CD4-positive, alpha-beta memory T cell (primary cell): ENCODE data around the gene CDK3. TPM values are rescaled to one million over a fixed set of nuclear protein-coding genes. Genes with fewer than 3 reads are reported as not detected.

ENCODE experiments used
- CTCF ChIA-PET: fragments of 350-600 bp; sonication (Branson Sonifier 250); formaldehyde crosslinking; loops from one replicate; lab custom pipeline; 2021; ENCODE audit warnings: inconsistent platforms; ENCODE audit not compliant: partially characterized antibody; lab: Charles Lee
- POLR2A ChIA-PET: fragments of 350-600 bp; sonication (Branson Sonifier 250); formaldehyde crosslinking; loops from one replicate; lab custom pipeline; 2021; ENCODE audit not compliant: partially characterized antibody; lab: Charles Lee
- DNase-seq, 5 donors: peaks; one replicate each; pipeline versions ENCODE4 v3.0.0 to v3.0.0-alpha.2; 2020 to 2022; ENCODE audit warnings: mixed read lengths in 1 of 5
- H3K27ac ChIP-seq: one replicate; pipeline ENCODE4 v1.7.0; 2013; ENCODE audit warnings: low read depth, low read length
- H3K27me3 ChIP-seq: 2 replicates; pipeline ENCODE4 v1.7.0; 2013; ENCODE audit warnings: mild to moderate bottlenecking, low read length, moderate library complexity; ENCODE audit not compliant: insufficient read depth
- H3K36me3 ChIP-seq: 2 replicates; pipeline ENCODE4 v1.7.0; 2013; ENCODE audit warnings: mild to moderate bottlenecking, low read length, moderate library complexity; ENCODE audit not compliant: insufficient read depth
- H3K4me1 ChIP-seq: 2 replicates; pipeline ENCODE4 v1.7.0; 2013; ENCODE audit warnings: mild to moderate bottlenecking, low read length, moderate library complexity; ENCODE audit not compliant: insufficient read depth
- H3K4me3 ChIP-seq, 2 donors: one replicate each; pipeline ENCODE4 v1.7.0; 2013; ENCODE audit warnings: low read length in 2 of 2, mild to moderate bottlenecking in 1 of 2
- H3K9me3 ChIP-seq, 2 donors: one replicate each; pipeline ENCODE4 v1.7.0; 2013; ENCODE audit warnings: low read length in 2 of 2, control low read depth in 1 of 2; ENCODE audit not compliant: control insufficient read depth in 1 of 2
- H3K27ac Mint-ChIP-seq, 7 donors: one replicate each; pipeline ENCODE4 v1.8.0; 2020 to 2021; ENCODE audit warnings: mixed read lengths in 7 of 7, mild to moderate bottlenecking in 6 of 7, inconsistent platforms in 3 of 7, moderate library complexity in 3 of 7
- H3K27me3 Mint-ChIP-seq, 2 donors: one replicate each; pipeline ENCODE4 v1.8.0; 2020 to 2021; ENCODE audit warnings: mixed read lengths in 2 of 2
- H3K36me3 Mint-ChIP-seq, 2 donors: one replicate each; pipeline ENCODE4 v1.8.0; 2020 to 2021; ENCODE audit warnings: mixed read lengths in 2 of 2, inconsistent platforms in 1 of 2, mild to moderate bottlenecking in 1 of 2
- H3K4me1 Mint-ChIP-seq, 4 donors: one replicate each; pipeline ENCODE4 v1.8.0; 2020 to 2021; ENCODE audit warnings: mixed read lengths in 4 of 4, mild to moderate bottlenecking in 1 of 4
- H3K4me3 Mint-ChIP-seq, 8 donors: one replicate each; pipeline ENCODE4 v1.8.0; 2020 to 2021; ENCODE audit warnings: mixed read lengths in 8 of 8, mild to moderate bottlenecking in 7 of 8, moderate library complexity in 6 of 8, inconsistent platforms in 3 of 8
- H3K9me3 Mint-ChIP-seq, 8 donors: one replicate each; pipeline ENCODE4 v1.8.0; 2020 to 2021; ENCODE audit warnings: mixed read lengths in 8 of 8, mild to moderate bottlenecking in 5 of 8, inconsistent platforms in 3 of 8, moderate library complexity in 1 of 8
- intact Hi-C: fragments of 100-400 bp; cut with micrococcal nuclease; formaldehyde crosslinking; loops from one replicate; pipeline ENCODE4 v1.15.1; 2023
- polyA plus RNA-seq, 2 donors: library from polyadenylated mRNA; unstranded; fragments of 300-500 nt; fragmentation: Illumina TruSeq; gene quantifications; one replicate each; pipeline ENCODE4 v1.2.3, GENCODE V29; 2021
- total RNA-seq, 2 experiments: library from RNA; stranded (reverse); gene quantifications; one replicate each; pipeline ENCODE4 v1.2.3, GENCODE V29; 2021

Gene CDK3
- total and polyA plus RNA-seq, 4 experiments from 2014 or later = 1.0 to 9.7 (median 5.4) TPM

DNA sequence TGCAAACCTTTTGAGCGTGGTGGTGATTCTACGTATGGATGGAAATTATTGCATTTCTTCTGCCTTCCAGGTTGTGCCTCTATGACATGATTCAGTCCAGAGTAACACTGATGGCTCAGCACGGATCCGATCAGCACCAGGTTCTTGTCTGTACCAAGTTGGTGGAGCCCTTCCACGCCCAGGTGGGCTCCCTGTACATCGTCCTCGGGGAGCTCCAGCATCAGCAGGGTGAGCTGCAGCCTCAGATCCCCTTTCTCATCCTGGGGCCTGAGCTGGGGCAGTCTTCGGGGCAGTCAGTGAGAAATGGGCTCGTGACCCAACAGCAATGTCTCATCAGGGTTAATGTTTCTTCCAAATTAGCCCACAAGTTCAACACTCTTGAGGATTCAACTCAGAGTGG is 9.3 kb upstream of the CDK3 start:
- Histone ChIP-seq H3K27ac (no peak overlapping the region), H3K27me3 (no peaks in the 10 kb centered on the region), H3K4me1 (peaks cover 1% of the 10 kb centered on the region), H3K9me3 (no peaks in the 10 kb centered on the region), H3K4me3 (no peak overlapping the region), H3K36me3 (peaks cover 3% of the 10 kb centered on the region)
- Mint-ChIP-seq H3K4me3 (no peak overlapping the region), H3K36me3 (peaks cover 5 to 9% of the 10 kb centered on the region in 2 donors), H3K27ac (peak overlapping the region in 1 of 7 donors; percentile 57), H3K4me1 (peaks cover 0 to 7% (median 0%) of the 10 kb centered on the region in 4 donors), H3K27me3 (no peaks in the 10 kb centered on the region), H3K9me3 (no peaks in the 10 kb centered on the region)
- no peak for DNase-seq
- intact Hi-C loops = no loop called here
- ChIA-PET CTCF (interaction anchor here (1.0 kb wide), 1 partner anchor 10 kb away, joined by 3 read pairs; no protein-coding TSS in a partner anchor), POLR2A (interaction anchor here (1.0 kb wide), 1 partner anchor 11 kb away, joined by 3 read pairs; no protein-coding TSS in a partner anchor)

DNA sequence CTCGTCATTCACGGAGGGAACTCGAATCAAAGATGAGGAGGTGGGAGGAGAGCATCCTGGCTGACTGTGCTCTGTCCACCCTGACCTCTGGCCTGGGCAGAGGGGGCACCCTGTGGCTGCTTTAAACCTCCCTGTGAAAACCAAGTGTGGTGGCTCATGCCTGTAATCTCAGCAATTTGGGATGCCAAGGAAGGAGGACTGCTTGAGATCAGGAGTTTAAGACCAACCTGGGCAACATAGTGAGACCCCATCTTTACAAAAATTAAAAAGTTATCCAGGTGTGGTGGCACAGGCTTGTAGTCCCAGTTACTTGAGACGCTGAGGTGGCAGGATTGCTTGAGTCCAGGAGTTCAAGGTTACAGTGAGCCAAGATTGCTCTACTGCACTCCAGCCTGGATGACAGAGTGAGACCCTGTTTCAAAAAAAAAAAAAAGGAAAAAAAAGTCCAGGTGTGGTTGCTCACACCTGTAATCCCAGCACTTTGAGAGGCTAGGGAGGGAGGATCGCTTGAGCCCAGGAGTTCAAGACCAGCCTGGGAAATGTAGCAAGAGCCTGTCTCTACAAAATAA is 5.8 kb upstream of the CDK3 start:
- no peak overlapping the region for H3K4me3 Mint-ChIP-seq
- DNase-seq = no peak
- Histone ChIP-seq H3K4me3 (no peak overlapping the region), H3K36me3 (peaks cover 3% of the 10 kb centered on the region), H3K27ac (no peak overlapping the region), H3K4me1 (peaks cover 14% of the 10 kb centered on the region), H3K27me3 (no peaks in the 10 kb centered on the region), H3K9me3 (no peaks in the 10 kb centered on the region)
- peak overlapping the region in 2 of 7 donors; percentile 31 to 47 for H3K27ac Mint-ChIP-seq
- ChIA-PET CTCF (interaction anchor here (0.9 to 1.7 kb wide), 2 partner anchors 9 to 90 kb away, joined by 4 read pairs; partner anchors contain the start of gene MRPL38), POLR2A (interaction anchor here (1.0 kb wide), 1 partner anchor 89 kb away, joined by 3 read pairs; no protein-coding TSS in a partner anchor)
- H3K4me1 Mint-ChIP-seq = peaks cover 10 to 26% (median 15%) of the 10 kb centered on the region in 4 donors
- intact Hi-C loops = no loop called here
- no peaks in the 10 kb centered on the region for H3K27me3 Mint-ChIP-seq
- H3K36me3 Mint-ChIP-seq = peaks cover 5 to 9% of the 10 kb centered on the region in 2 donors
- no peaks in the 10 kb centered on the region for H3K9me3 Mint-ChIP-seq

DNA sequence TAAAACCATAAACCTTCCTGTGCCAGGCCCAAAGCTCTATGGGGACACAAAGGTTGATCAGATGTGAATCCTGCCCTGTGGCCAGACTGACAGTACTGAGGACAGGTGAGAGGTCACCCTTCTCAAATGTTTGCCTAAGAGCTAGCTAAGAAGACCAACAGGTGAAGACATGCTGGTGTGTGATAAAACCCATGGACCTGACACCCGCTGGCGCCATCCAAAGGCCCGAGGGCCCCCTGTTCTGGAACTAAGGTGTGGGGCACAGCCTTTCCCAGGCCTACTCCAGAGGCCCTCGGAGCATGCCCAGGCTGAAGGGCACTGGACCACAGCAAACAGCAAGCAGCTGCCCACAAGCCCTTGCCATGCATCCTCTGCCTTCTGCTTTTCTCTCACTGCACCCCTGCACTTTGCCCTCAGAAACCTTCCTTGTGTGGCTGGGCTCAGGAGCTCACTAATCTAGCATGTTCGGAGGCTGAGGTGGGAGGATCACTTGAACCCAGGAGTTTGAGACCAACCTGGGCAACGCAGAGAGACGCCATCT is 5.2 kb upstream of the CDK3 start:
- no peak for DNase-seq
- Histone ChIP-seq H3K4me3 (no peak overlapping the region), H3K27ac (no peak overlapping the region), H3K27me3 (no peaks in the 10 kb centered on the region), H3K4me1 (peaks cover 14% of the 10 kb centered on the region), H3K9me3 (no peaks in the 10 kb centered on the region), H3K36me3 (peaks cover 3% of the 10 kb centered on the region)
- POLR2A ChIA-PET = interaction anchor here (1.0 kb wide), 1 partner anchor 90 kb away, joined by 3 read pairs; no protein-coding TSS in a partner anchor
- H3K36me3 Mint-ChIP-seq = peaks cover 5 to 9% of the 10 kb centered on the region in 2 donors
- H3K9me3 Mint-ChIP-seq = no peaks in the 10 kb centered on the region
- H3K27me3 Mint-ChIP-seq = no peaks in the 10 kb centered on the region
- intact Hi-C loops = no loop called here
- H3K4me3 Mint-ChIP-seq = no peak overlapping the region
- CTCF ChIA-PET = interaction anchor here (0.9 to 2.1 kb wide), 4 partner anchors 9 to 90 kb away, joined by 4 to 8 read pairs (median 4); partner anchors contain the start of gene MRPL38
- H3K27ac Mint-ChIP-seq = peak overlapping the region in 4 of 7 donors; percentile 19 to 47 (median 26)
- peaks cover 10 to 26% (median 15%) of the 10 kb centered on the region in 4 donors for H3K4me1 Mint-ChIP-seq

DNA sequence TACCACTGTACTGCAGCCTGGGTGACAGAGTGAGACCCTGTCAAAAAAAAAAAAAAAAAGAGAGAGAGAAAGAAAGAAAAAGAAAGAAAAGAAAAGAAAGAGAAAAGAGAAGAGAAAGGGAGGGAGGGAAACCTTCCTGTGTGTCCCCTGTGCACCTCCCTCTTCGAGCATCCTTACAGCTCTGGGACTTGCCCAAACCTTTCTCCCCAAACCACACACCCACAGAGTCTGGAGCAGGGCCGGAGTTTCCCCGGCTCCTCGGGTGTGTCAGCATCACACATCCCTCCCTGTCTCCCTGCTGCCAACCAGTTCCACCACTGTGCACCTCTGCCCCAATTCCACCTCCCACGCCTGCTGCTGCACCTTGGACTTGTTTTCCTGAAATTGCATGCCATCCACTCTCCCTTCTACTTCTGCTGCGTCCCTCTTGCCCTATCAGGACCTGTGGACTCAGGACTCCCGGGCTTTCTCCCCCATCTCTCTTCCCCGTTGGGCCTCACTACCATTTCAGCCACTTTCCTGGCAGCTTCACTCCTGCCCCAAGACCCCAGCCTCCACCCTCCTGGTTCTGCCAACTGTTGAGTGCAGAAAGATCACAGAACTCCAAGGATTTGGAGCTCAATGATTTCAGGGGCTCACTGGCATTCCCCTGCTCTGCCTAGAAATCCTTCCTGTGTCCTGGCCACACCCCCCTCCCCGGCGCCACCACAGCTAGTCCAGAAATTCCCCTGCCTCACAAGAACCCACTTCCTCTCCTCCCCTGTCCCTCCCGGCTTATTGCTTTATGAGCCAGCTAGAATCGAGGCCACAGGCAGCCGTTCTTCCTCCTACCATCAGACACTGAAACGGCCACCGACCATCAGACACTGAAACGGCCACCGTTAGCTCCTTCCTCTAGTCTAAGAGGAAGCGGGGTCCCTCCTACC is 3.7 kb upstream of the CDK3 start:
- peaks cover 14% of the 10 kb centered on the region for H3K4me1 ChIP-seq
- intact Hi-C loops = no loop called here
- H3K9me3 Mint-ChIP-seq = no peaks in the 10 kb centered on the region
- peak overlapping the region in 1 of 2 donors; percentile 2 for H3K4me3 ChIP-seq
- peak in 3 of 5 donors; percentile 15 to 23 (median 17) for DNase-seq
- no peaks in the 10 kb centered on the region for H3K9me3 ChIP-seq
- H3K27me3 ChIP-seq = no peaks in the 10 kb centered on the region
- peak overlapping the region in 7 of 8 donors; percentile 26 to 79 (median 61) for H3K4me3 Mint-ChIP-seq
- H3K27ac ChIP-seq = peak overlapping the region; percentile 48
- ChIA-PET POLR2A (interaction anchor here (1.0 to 1.2 kb wide), 2 partner anchors 101 to 121 kb away, joined by 3 to 5 read pairs; partner anchors contain the start of gene TRIM65), CTCF (interaction anchor here (0.7 to 2.2 kb wide), 6 partner anchors 9 to 131 kb away, joined by 3 to 11 read pairs (median 4); no protein-coding TSS in a partner anchor)
- H3K27ac Mint-ChIP-seq = peak overlapping the region; percentile 71 to 94 (median 88)
- H3K27me3 Mint-ChIP-seq = no peaks in the 10 kb centered on the region
- H3K4me1 Mint-ChIP-seq = peaks cover 10 to 26% (median 15%) of the 10 kb centered on the region in 4 donors
- H3K36me3 ChIP-seq = peaks cover 3% of the 10 kb centered on the region
- H3K36me3 Mint-ChIP-seq = peaks cover 3 to 4% of the 10 kb centered on the region in 2 donors

DNA sequence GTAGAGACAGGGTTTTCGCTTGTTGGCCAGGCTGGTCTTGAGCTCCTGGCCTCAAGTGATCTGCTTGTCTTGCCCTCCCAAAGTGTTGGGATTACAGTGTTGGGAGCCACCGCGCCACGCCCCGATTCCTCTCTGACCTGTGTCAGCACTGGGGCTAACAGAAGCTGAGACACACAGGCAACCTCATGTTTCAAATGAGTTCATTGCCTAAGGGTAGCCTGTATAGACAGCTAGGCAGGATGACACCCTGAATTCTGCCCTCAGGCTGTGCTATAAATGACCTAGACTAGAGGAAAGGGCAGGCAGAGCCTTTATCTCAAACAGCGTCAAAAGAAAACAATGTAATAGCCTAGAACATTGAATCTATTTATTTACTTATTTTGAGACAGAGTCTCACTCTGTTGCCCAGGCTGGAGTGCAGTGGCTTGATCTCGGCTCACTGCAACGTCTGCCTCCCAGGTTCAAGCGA is 2.3 kb upstream of the CDK3 start:
- H3K4me1 Mint-ChIP-seq = peaks cover 10 to 26% (median 15%) of the 10 kb centered on the region in 4 donors
- CTCF ChIA-PET = interaction anchor here (1.0 to 2.2 kb wide), 6 partner anchors 10 to 249 kb away, joined by 3 to 11 read pairs (median 6); partner anchors contain the start of gene MRPL38
- no peak for DNase-seq
- H3K9me3 ChIP-seq = no peaks in the 10 kb centered on the region
- H3K27ac ChIP-seq = no peak overlapping the region
- intact Hi-C loops = no loop called here
- no peaks in the 10 kb centered on the region for H3K27me3 ChIP-seq
- POLR2A ChIA-PET = no interaction called here
- H3K4me3 ChIP-seq = no peak overlapping the region
- no peaks in the 10 kb centered on the region for H3K27me3 Mint-ChIP-seq
- peaks cover 3% of the 10 kb centered on the region for H3K36me3 ChIP-seq
- H3K4me3 Mint-ChIP-seq = no peak overlapping the region
- no peaks in the 10 kb centered on the region for H3K9me3 Mint-ChIP-seq
- H3K36me3 Mint-ChIP-seq = peaks cover 0 to 1% of the 10 kb centered on the region in 2 donors
- H3K4me1 ChIP-seq = peaks cover 14% of the 10 kb centered on the region
- H3K27ac Mint-ChIP-seq = peak overlapping the region in 1 of 7 donors; percentile 48

DNA sequence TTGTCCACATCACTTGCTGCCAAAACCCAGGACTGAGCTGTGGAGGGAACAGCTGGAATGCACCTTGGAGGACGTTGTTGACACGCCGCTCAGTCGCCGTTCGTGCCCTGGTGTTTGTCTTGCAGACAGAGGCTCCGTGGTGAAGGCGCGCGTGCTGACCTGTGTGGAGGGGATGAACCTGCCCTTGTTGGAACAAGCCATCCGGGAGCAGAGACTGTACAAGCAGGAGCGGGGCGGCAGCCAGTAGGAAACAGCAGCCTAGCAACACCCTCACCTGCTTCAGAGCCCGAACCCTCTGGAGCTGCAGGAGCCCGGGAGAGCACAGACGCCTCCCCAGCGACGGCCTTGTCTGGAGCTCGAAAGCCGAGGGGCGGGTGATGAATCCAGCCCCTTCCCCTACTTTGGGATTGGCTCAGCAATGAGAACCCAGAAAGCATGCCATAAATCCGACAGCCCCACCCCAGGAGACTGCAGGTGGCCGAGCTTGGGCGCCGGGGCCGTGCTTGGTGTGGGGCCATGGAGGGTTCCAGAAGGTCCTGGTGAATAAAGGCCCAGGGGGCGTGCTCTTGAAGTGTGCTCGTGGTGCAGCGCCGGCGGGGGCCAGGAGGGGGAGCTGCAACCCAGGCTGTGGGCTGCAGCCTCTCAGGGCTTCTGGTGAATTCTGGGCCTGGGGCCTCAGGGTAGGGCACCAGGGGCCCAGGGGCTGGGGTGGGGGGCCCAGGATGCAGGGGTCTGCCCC is 470 bp upstream of the CDK3 start:
- intact Hi-C loops = no loop called here
- peaks cover 10 to 26% (median 15%) of the 10 kb centered on the region in 4 donors for H3K4me1 Mint-ChIP-seq
- POLR2A ChIA-PET = interaction anchor here (1.3 kb wide), 1 partner anchor 104 kb away, joined by 5 read pairs; the partner anchor contains the start of gene TRIM65
- no peak overlapping the region for H3K27ac Mint-ChIP-seq
- Histone ChIP-seq H3K36me3 (no peaks in the 10 kb centered on the region), H3K9me3 (no peaks in the 10 kb centered on the region), H3K27me3 (no peaks in the 10 kb centered on the region), H3K4me1 (peaks cover 14% of the 10 kb centered on the region), H3K4me3 (no peak overlapping the region), H3K27ac (no peak overlapping the region)
- no peak overlapping the region for H3K4me3 Mint-ChIP-seq
- peak; percentile 51 to 59 (median 53) for DNase-seq
- H3K27me3 Mint-ChIP-seq = no peaks in the 10 kb centered on the region
- no peaks in the 10 kb centered on the region for H3K9me3 Mint-ChIP-seq
- H3K36me3 Mint-ChIP-seq = peaks cover 0 to under 1% of the 10 kb centered on the region in 2 donors
- CTCF ChIA-PET = interaction anchor here (1.1 to 4.3 kb wide), 6 partner anchors 11 to 179 kb away, joined by 3 to 12 read pairs (median 4); partner anchors contain the start of genes FBF1 and MRPL38
